Heart right ventricle (tissue), 16 donors: ENCODE data around the gene KISS1R. TPM values are rescaled to one million over a fixed set of nuclear protein-coding genes. Genes with fewer than 3 reads are reported as not detected.

ENCODE experiments used
- ATAC-seq, 8 donors: fragments of 200-7000 bp; cut with Tn5 transposase; one replicate each; pipeline ENCODE4 v1.9.1; 2020; ENCODE audit warnings: mild to moderate bottlenecking in 8 of 8, moderate library complexity in 8 of 8, moderate number of reproducible peaks in 1 of 8
- DNase-seq, 2 donors: peaks; one replicate each; pipeline ENCODE4 v3.0.0-alpha.2; 2020
- H3K27ac ChIP-seq, 10 donors: fragments of 200-600 bp; sonication (generic) in 2 of 10; one replicate each; pipeline versions ENCODE4 v1.5.0 to v1.8.0; 2020 to 2022; ENCODE audit warnings: mild to moderate bottlenecking in 3 of 10
- H3K27me3 ChIP-seq, 7 donors: fragments of 200-600 bp; one replicate each; pipeline ENCODE4 v1.8.0; 2021 to 2022; ENCODE audit warnings: mild to moderate bottlenecking in 2 of 7
- H3K36me3 ChIP-seq, 9 donors: fragments of 200-600 bp; sonication (generic) in 1 of 9; one replicate each; pipeline versions ENCODE4 v1.5.0 to v1.8.0; 2020 to 2022; ENCODE audit warnings: mild to moderate bottlenecking in 2 of 9
- H3K4me1 ChIP-seq, 9 donors: fragments of 200-600 bp; sonication (generic) in 1 of 9; one replicate each; pipeline versions ENCODE4 v1.5.0 to v1.8.0; 2020 to 2022; ENCODE audit warnings: mild to moderate bottlenecking in 4 of 9
- H3K4me3 ChIP-seq, 10 donors: fragments of 200-600 bp; sonication (generic) in 2 of 10; one replicate each; pipeline versions ENCODE4 v1.5.0 to v1.8.0; 2020 to 2022; ENCODE audit warnings: mild to moderate bottlenecking in 7 of 10, moderate library complexity in 2 of 10
- H3K9me3 ChIP-seq, 11 donors: fragments of 200-600 bp in 10 of 11; sonication (generic) in 2 of 11; one replicate each; pipeline versions ENCODE4 v1.5.0 to v1.8.0; 2013 to 2022; ENCODE audit warnings: mild to moderate bottlenecking in 2 of 11, control low read depth in 1 of 11, moderate library complexity in 1 of 11
- WGBS, 2 donors: extraction: QIAGEN DNeasy Blood & Tissue Kit; methylation state at CpG; one replicate each; pipeline ENCODE4 v1.1.7; 2013; ENCODE audit warnings: inconsistent platforms in 1 of 2; 5-methylcytosine and 5-hydroxymethylcytosine counted together
- intact Hi-C, 10 donors: fragments of 100-400 bp; cut with DNase I; formaldehyde crosslinking; loops; one replicate each; pipeline versions ENCODE4 v1.11.1 to v1.14.2; 2022
- polyA plus RNA-seq, 2 donors: library from polyadenylated mRNA; stranded (reverse); fragments of 200-250 nt; gene quantifications; one replicate each; pipeline ENCODE4 v1.2.3, GENCODE V29; 2013
- total RNA-seq, 10 donors: library from RNA; stranded (reverse); fragmentation: NEBNext Ultra II Directional in 3 of 10; extraction: Animal tissue kit (Norgen Biotek cat#: 25700) in 3 of 10; gene quantifications; one replicate each; pipeline versions ENCODE4 v1.2.1 to v1.2.4, GENCODE V29; 2021 to 2023
- TF ChIP-seq, protein P1 (sequence below), 9 donors: fragments of 200-600 bp; sonication (generic) in 2 of 9; IDR thresholded peaks; one replicate each; pipeline versions ENCODE4 v1.5.0 to v1.8.0; 2021 to 2022; ENCODE audit warnings: antibody characterized with exemption in 9 of 9, mild to moderate bottlenecking in 5 of 9, moderate library complexity in 1 of 9
- donor health status: Arrhythmogenic right ventricular cardiomyopathy.
- donor health status: ischemic (EF 13 %, LVEDD 7.1; RV severe dilation, severe dysfunction).
- donor health status: healthy with polysubstance abuse.
- donor health status: DM: no; HTN: yes; CAD: no.
- donor health status: DM: no; HTN: no; CAD: no.
- donor health status: ischemic (EF 25% LVEDD 6.9; RV normal size, moderate dysfunction).
- donor health status: ischemic (EF 25% LVEDD 5.7; RV mildly dilated, moderate dysfunction).
- donor health status: healthy.
- donor health status: DM: yes; HTN: yes; CAD: no.
- donor health status: Ischemic cardiomyopathy.
- donor health status: ischemic (EF 35%, LVEDD 5.7; RV mildly dilated, moderate dysfunction).
- donor health status: nonischemic (EF 11% LVEDD 7.7; RV severe dilation, severe dysfunction).
- donor health status: DM: yes; HTN: yes; CAD: no.
- donor health status: PGD.
- donor health status: ischemic (EF 29% LVEDD 5.4; RV normal size, mild dysfunction).
- donor health status: nonischemic (EF 23%, LVEDD 6.1; RV moderate dilation, normal function).

KISS1R gene
- total and polyA plus RNA-seq, 12 donors = not detected

DNA sequence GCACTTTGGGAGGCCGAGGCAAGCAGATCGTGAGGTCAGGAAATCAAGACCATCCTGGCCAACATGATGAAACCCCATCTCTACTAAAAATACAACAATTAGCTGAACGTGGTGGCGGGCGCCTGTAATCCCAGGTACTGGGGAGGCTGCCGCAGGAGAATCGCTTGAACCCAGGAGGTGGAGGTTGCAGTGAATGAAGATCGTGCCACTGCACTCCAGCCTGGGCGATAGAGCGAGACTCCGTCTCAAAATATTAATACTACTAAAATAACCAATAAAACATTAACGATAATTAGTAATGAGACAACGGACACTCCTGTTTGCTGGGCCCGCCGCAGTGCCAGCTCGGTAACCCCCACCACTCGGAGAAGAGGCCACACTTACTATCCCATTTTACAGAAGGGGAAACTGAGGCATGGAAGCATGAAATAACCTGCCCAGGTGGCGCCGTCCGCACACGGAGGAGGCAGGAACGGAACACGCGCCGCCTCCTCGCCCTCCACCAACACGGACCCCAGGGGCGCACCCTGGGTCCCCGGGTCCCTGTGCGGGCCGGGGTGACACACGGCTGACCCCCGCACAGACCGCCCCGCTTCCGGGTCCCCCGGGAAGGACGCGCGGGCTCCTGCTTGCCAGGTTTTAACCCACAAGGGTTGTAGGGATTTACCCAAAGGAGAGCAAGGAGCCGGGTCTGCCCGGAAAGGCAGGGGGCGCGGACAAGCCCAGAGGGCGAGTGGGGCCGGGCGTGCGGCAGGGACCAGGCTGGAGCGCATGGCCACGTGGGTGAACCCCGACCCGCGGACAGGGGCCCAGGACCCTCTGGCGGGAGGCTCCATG is 5.7 kb upstream of the KISS1R start:
- Histone ChIP-seq H3K27me3 (peaks cover 0 to 6% (median 4%) of the 10 kb centered on the region in 7 donors), H3K27ac (peak overlapping the region in 1 of 10 donors; percentile 50), H3K36me3 (peaks cover 0 to 3% (median 0%) of the 10 kb centered on the region in 9 donors), H3K4me3 (peak overlapping the region in 1 of 10 donors; percentile 82), H3K9me3 (no peaks in the 10 kb centered on the region), H3K4me1 (peaks cover 0 to 54% (median 7%) of the 10 kb centered on the region in 9 donors)
- TF ChIP-seq, protein P1, sequence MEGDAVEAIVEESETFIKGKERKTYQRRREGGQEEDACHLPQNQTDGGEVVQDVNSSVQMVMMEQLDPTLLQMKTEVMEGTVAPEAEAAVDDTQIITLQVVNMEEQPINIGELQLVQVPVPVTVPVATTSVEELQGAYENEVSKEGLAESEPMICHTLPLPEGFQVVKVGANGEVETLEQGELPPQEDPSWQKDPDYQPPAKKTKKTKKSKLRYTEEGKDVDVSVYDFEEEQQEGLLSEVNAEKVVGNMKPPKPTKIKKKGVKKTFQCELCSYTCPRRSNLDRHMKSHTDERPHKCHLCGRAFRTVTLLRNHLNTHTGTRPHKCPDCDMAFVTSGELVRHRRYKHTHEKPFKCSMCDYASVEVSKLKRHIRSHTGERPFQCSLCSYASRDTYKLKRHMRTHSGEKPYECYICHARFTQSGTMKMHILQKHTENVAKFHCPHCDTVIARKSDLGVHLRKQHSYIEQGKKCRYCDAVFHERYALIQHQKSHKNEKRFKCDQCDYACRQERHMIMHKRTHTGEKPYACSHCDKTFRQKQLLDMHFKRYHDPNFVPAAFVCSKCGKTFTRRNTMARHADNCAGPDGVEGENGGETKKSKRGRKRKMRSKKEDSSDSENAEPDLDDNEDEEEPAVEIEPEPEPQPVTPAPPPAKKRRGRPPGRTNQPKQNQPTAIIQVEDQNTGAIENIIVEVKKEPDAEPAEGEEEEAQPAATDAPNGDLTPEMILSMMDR (IDR thresholded peaks at IDR 0.05) = no peak
- ATAC-seq (peak in 1 of 8 donors; percentile 35), DNase-seq (no peak)
- WGBS, 2 donors = 84% methylated on average over 49 to 54 of the region's 54 CpGs
- intact Hi-C loops = loop anchor here in 1 of 10 donors (2.0 kb wide), 1 partner anchor 49 kb away; no protein-coding TSS in a partner anchor

DNA sequence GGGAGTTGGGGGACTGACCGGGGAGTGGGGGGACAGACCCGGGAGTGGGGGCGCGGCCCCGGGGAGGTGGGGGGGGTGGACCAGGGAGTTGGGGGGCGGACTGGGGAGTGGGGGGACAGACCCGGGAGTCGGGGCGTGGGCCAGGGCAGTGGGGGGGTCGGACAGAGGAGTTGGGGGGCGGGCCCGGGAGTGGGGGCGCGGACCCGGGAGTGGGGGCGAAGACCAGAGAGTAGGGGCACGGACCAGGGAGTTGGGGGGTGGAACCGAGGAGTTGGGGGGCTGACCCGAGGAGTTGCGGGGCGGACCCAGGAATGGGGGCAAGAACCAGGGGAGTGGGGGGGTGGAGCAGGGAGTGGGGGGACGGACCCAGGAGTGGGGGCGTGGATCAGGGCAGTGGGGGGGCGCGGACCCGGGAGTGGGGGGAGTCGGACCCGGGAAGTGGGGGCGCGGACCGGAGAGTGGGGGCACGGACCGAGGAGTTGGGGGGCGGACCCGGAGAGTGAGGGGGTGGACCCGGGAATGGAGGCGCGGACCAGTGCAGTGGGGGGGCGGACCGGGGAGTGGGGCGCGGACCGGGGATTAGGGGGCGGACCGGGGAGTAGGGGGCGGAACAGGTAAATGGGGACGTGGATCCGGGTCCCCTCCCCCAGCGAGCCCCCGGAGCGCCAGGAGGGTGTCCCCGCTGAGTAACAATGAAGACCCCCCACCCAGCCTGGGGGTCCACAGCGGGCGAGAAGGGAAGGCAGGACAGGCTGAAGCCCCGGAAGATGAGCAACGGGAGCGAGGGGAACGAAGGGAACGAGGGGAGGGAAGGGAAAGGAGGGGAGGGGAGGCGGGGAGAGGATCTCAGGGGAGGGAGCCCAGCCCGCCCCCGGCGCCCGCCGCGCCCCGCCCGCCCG is 4.7 kb upstream of the KISS1R start:
- TF ChIP-seq, protein P1 (IDR thresholded peaks at IDR 0.05) = no peak
- Histone ChIP-seq H3K9me3 (no peaks in the 10 kb centered on the region), H3K27me3 (peaks cover 4 to 16% (median 14%) of the 10 kb centered on the region in 7 donors), H3K4me3 (peak overlapping the region; percentile 60 to 99 (median 88)), H3K27ac (peak overlapping the region; percentile 70 to 99 (median 92)), H3K36me3 (peaks cover 0 to 3% (median 0%) of the 10 kb centered on the region in 9 donors), H3K4me1 (peaks cover 7 to 59% (median 15%) of the 10 kb centered on the region in 9 donors)
- ATAC-seq (peak in 3 of 8 donors; percentile 9 to 16 (median 15)), DNase-seq (no peak)
- 2 to 8% methylated on average over 39 to 68 of the region's 69 CpGs for WGBS, 2 donors
- intact Hi-C loops = loop anchor here in 2 of 10 donors (1.0 to 2.0 kb wide), 2 partner anchors 19 to 50 kb away; partner anchors contain the start of genes MED16 (in 1 of the 2) and RNU6-9 (in 1 of the 2)

DNA sequence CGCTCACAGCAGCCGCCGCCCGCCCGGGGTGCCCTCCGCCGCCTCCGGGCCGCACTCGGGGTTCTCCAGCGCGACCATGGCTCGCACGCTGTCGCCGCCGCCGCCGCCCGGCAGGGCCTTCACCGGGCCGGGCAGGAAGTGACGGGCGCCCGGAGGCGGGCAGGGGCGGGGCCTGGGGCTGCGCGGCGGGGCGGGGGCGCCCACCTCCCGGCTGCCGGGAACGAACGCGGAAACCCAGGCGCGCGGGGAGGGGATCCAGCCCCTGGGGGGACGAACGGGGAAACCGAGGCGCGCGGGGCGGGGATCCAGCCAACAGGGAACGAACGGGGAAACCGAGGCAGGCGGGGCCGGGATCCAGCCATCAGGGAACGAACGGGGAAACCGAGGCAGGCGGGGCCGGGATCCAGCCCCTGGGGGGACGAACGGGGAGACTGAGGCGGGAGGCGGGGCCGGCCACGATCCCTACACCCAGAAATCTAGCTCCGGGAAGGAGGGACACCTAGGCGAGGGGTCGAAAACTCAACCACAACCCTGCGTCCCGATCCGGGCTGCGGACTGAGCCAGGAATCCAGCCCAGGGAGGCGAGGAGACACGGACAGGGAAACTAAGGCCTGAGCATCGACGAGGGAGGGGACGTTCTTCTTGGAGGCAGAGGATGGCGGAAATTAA is 3.9 kb upstream of the KISS1R start, which contains the start of gene R3HDM4:
Gene R3HDM4 (minus strand): TSS at position 140 of the 669 bp plus-strand sequence. CDS start 62 bp downstream, at position 78.
- WGBS, 2 donors = 0 to 1% methylated on average over 60 to 76 of the region's 76 CpGs
- Histone ChIP-seq H3K9me3 (no peaks in the 10 kb centered on the region), H3K4me1 (peaks cover 13 to 59% (median 22%) of the 10 kb centered on the region in 9 donors), H3K27ac (peak within 1 kb of the TSS; percentile 70 to 99 (median 92)), H3K4me3 (peak within 1 kb of the TSS; percentile 70 to 99 (median 88)), H3K36me3 (peaks cover 0 to 3% (median 0%) of the 10 kb centered on the region in 9 donors), H3K27me3 (peaks cover 11 to 24% (median 22%) of the 10 kb centered on the region in 7 donors)
- ATAC-seq = peak; percentile 88 to 95 (median 92)
- peak; percentile 82 to 85 for DNase-seq
- intact Hi-C loops = loop anchor here in 2 of 10 donors (1.0 to 2.0 kb wide), 2 partner anchors 20 to 50 kb away; partner anchors contain the start of genes MED16 (in 1 of the 2) and RNU6-9 (in 1 of the 2)
- TF ChIP-seq, protein P1 (IDR thresholded peaks at IDR 0.05) = no peak
